Urinary bladder (tissue), 4 donors: ENCODE measurements around the gene SGCA. TPM values are rescaled to one million over a fixed set of nuclear protein-coding genes. Genes with fewer than 3 reads are reported as not detected.

Experiments
- DNase-seq: peaks from one replicate; pipeline ENCODE4 v3.0.0-alpha.2; 2015; ENCODE audit errors: extremely low spot score
- H3K27ac ChIP-seq: one replicate; pipeline ENCODE4 v1.5.1; 2013; ENCODE audit warnings: low read depth, mild to moderate bottlenecking, moderate library complexity
- H3K36me3 ChIP-seq: one replicate; pipeline ENCODE4 v1.6.1; 2013; ENCODE audit warnings: mild to moderate bottlenecking, moderate library complexity; ENCODE audit not compliant: insufficient read depth
- H3K4me1 ChIP-seq: one replicate; pipeline ENCODE4 v1.6.1; 2013; ENCODE audit warnings: mild to moderate bottlenecking, moderate library complexity; ENCODE audit not compliant: insufficient read depth
- H3K4me3 ChIP-seq: one replicate; pipeline ENCODE4 v1.5.1; 2013; ENCODE audit warnings: low read depth, low read length
- WGBS: extraction: QIAGEN DNeasy Blood & Tissue Kit; methylation state at CpG from one replicate; pipeline ENCODE4 v1.1.7; 2013; 5-methylcytosine and 5-hydroxymethylcytosine counted together
- polyA plus RNA-seq: library from polyadenylated mRNA; stranded (reverse); fragments of 200-250 nt; gene quantifications from one replicate; pipeline ENCODE4 v1.2.3, GENCODE V29; 2013
- total RNA-seq: library from RNA; depleted of rRNA; stranded (reverse); fragments of >200 nt; gene quantifications from one replicate; pipeline ENCODE4 v1.2.3, GENCODE V29; 2014
- donor health status: healthy with polysubstance abuse.
- donor health status: healthy.

Gene SGCA
- total and polyA plus RNA-seq, 2 donors: 15.4 to 89.1 TPM

- 47% methylated on average over 3 of the region's 3 CpGs for WGBS
- Histone ChIP-seq H3K27ac (no peak overlapping the region), H3K4me1 (peaks cover 1% of the 10 kb centered on the region), H3K4me3 (no peak overlapping the region), H3K36me3 (no peaks in the 10 kb centered on the region)
- no peak for DNase-seq
Observed at GRCh38 chr17:50218071-50218759, 52.4 kb downstream of the SGCA start.

- Histone ChIP-seq H3K4me1 (peaks cover 1% of the 10 kb centered on the region), H3K27ac (no peak overlapping the region), H3K4me3 (no peak overlapping the region), H3K36me3 (no peaks in the 10 kb centered on the region)
- WGBS: 51% methylated on average over 1 of the region's 1 CpG
- no peak for DNase-seq
Observed at GRCh38 chr17:50218771-50219315, 53.0 kb downstream of the SGCA start.

GRCh38 chr17:50219342-50219741 lies 53.5 kb downstream of the SGCA start:
- WGBS: 36% methylated on average over 5 of the region's 5 CpGs
- H3K4me1 ChIP-seq: peaks cover 1% of the 10 kb centered on the region
- DNase-seq: no peak

GRCh38 chr17:50219939-50220465 lies 54.2 kb downstream of the SGCA start:
- WGBS: 36% methylated on average over 4 of the region's 4 CpGs
- H3K4me1 ChIP-seq: peaks cover 1% of the 10 kb centered on the region
- DNase-seq: no peak

More at GRCh38 chr17:50219342-50219741, 53.5 kb downstream of the SGCA start:
- no peak overlapping the region for H3K27ac ChIP-seq
- H3K4me3 ChIP-seq: no peak overlapping the region
- no peaks in the 10 kb centered on the region for H3K36me3 ChIP-seq

GRCh38 chr17:50220811-50221210 lies 55.0 kb downstream of the SGCA start:
- Histone ChIP-seq H3K27ac (no peak overlapping the region), H3K4me1 (peaks cover 1% of the 10 kb centered on the region), H3K36me3 (no peaks in the 10 kb centered on the region), H3K4me3 (no peak overlapping the region)
- DNase-seq: no peak
- WGBS: 81% methylated on average over 15 of the region's 15 CpGs

More at GRCh38 chr17:50219939-50220465, 54.2 kb downstream of the SGCA start:
- no peak overlapping the region for H3K27ac ChIP-seq
- no peak overlapping the region for H3K4me3 ChIP-seq
- H3K36me3 ChIP-seq: no peaks in the 10 kb centered on the region

GRCh38 chr17:50221266-50221863 lies 55.6 kb downstream of the SGCA start:
- 77% methylated on average over 9 of the region's 9 CpGs for WGBS
- H3K36me3 ChIP-seq: no peaks in the 10 kb centered on the region
- H3K4me3 ChIP-seq: no peak overlapping the region
- no peak overlapping the region for H3K27ac ChIP-seq
- peaks cover 1% of the 10 kb centered on the region for H3K4me1 ChIP-seq
- DNase-seq: no peak

GRCh38 chr17:50221864-50222545 lies 56.2 kb downstream of the SGCA start:
- 72% methylated on average over 8 of the region's 8 CpGs for WGBS

GRCh38 chr17:50222922-50223321 lies 57.1 kb downstream of the SGCA start:
- 73% methylated on average over 6 of the region's 6 CpGs for WGBS
- no peaks in the 10 kb centered on the region for H3K4me1 ChIP-seq

More at GRCh38 chr17:50221864-50222545, 56.2 kb downstream of the SGCA start:
- Histone ChIP-seq H3K36me3 (no peaks in the 10 kb centered on the region), H3K27ac (no peak overlapping the region), H3K4me3 (no peak overlapping the region), H3K4me1 (peaks cover 1% of the 10 kb centered on the region)
- no peak for DNase-seq

More at GRCh38 chr17:50222922-50223321, 57.1 kb downstream of the SGCA start:
- H3K27ac ChIP-seq: no peak overlapping the region
- no peak overlapping the region for H3K4me3 ChIP-seq
- no peak for DNase-seq
- H3K36me3 ChIP-seq: no peaks in the 10 kb centered on the region

Other genes with a start within 250 kb of the SGCA start
- gene DLX4, start 196.8 kb upstream of the SGCA start, total RNA-seq: not detected
- gene DLX4, start 196.8 kb upstream of the SGCA start, polyA plus RNA-seq: 0.20 TPM
- not detected for gene DLX3, start 170.8 kb upstream of the SGCA start, total RNA-seq
- gene DLX3, start 170.8 kb upstream of the SGCA start, polyA plus RNA-seq: 0.16 TPM
- gene ITGA3, start 109.9 kb upstream of the SGCA start, total RNA-seq: 26.0 TPM
- 54.9 TPM for gene ITGA3, start 109.9 kb upstream of the SGCA start, polyA plus RNA-seq
- 15.9 TPM for gene PDK2, start 70.7 kb upstream of the SGCA start, total RNA-seq
- gene PDK2, start 70.7 kb upstream of the SGCA start, polyA plus RNA-seq: 55.0 TPM
- gene SAMD14, start 35.8 kb upstream of the SGCA start, total RNA-seq: 2.2 TPM
- 3.7 TPM for gene SAMD14, start 35.8 kb upstream of the SGCA start, polyA plus RNA-seq
- 16.6 TPM for gene PPP1R9B, start 15.3 kb upstream of the SGCA start, total RNA-seq
- gene PPP1R9B, start 15.3 kb upstream of the SGCA start, polyA plus RNA-seq: 29.6 TPM
- gene COL1A1, start 35.6 kb downstream of the SGCA start, total RNA-seq: 5,262 TPM
- gene COL1A1, start 35.6 kb downstream of the SGCA start, polyA plus RNA-seq: 802 TPM
- 1.0 TPM for gene TMEM92, start 108.5 kb downstream of the SGCA start, total RNA-seq
- 2.5 TPM for gene TMEM92, start 108.5 kb downstream of the SGCA start, polyA plus RNA-seq
- 17.6 TPM for gene XYLT2, start 180.1 kb downstream of the SGCA start, total RNA-seq
- 27.8 TPM for gene XYLT2, start 180.1 kb downstream of the SGCA start, polyA plus RNA-seq
- gene MRPL27, start 207.2 kb downstream of the SGCA start, total RNA-seq: 38.6 TPM
- 99.6 TPM for gene MRPL27, start 207.2 kb downstream of the SGCA start, polyA plus RNA-seq
- gene EME1, start 207.2 kb downstream of the SGCA start, total RNA-seq: 2.7 TPM
- gene EME1, start 207.2 kb downstream of the SGCA start, polyA plus RNA-seq: 0.29 TPM
- 62.5 TPM for gene LRRC59, start 231.5 kb downstream of the SGCA start, total RNA-seq
- 48.3 TPM for gene LRRC59, start 231.5 kb downstream of the SGCA start, polyA plus RNA-seq